Mesangial cell (primary cell): ENCODE data around the gene PTAFR. TPM values are rescaled to one million over a fixed set of nuclear protein-coding genes. Genes with fewer than 3 reads are reported as not detected.

ENCODE experiments used
- total RNA-seq: library from RNA; depleted of rRNA; stranded (reverse); fragments of >200 nt; gene quantifications from 2 replicates; pipeline ENCODE4 v1.2.3, GENCODE V29; 2015

Gene PTAFR, protein sequence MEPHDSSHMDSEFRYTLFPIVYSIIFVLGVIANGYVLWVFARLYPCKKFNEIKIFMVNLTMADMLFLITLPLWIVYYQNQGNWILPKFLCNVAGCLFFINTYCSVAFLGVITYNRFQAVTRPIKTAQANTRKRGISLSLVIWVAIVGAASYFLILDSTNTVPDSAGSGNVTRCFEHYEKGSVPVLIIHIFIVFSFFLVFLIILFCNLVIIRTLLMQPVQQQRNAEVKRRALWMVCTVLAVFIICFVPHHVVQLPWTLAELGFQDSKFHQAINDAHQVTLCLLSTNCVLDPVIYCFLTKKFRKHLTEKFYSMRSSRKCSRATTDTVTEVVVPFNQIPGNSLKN
- under 0.01 and 0.25 TPM in 2 replicates for total RNA-seq

GRCh38 chr1:28176492-28177470 is at the start of gene PTAFR:
PTAFR (minus strand) TSS chr1:28176690; CDS start chr1:28151021, 25,669 bp downstream.

Other genes with a start within 250 kb of the PTAFR start
- gene SMPDL3B, start 241.7 kb downstream of the PTAFR start, total RNA-seq = 2.3 and 24.8 TPM in 2 replicates
- 8.3 and 11.4 TPM in 2 replicates for gene XKR8, start 216.7 kb downstream of the PTAFR start, total RNA-seq
- gene EYA3, start 88.1 kb downstream of the PTAFR start, total RNA-seq = 13.7 and 15.1 TPM in 2 replicates
- 26.2 and 42.0 TPM in 2 replicates for gene DNAJC8, start 56.3 kb upstream of the PTAFR start, total RNA-seq
- 198 and 203 TPM in 2 replicates for gene ATP5IF1, start 59.4 kb upstream of the PTAFR start, total RNA-seq
- gene SESN2, start 82.8 kb upstream of the PTAFR start, total RNA-seq = 33.7 and 43.0 TPM in 2 replicates
- gene MED18, start 152.3 kb upstream of the PTAFR start, total RNA-seq = 15.6 and 18.6 TPM in 2 replicates
- gene PHACTR4, start 193.1 kb upstream of the PTAFR start, total RNA-seq = 20.5 and 20.9 TPM in 2 replicates